ENCODE measurements around the gene GAL. TPM values are rescaled to one million over a fixed set of nuclear protein-coding genes. Genes with fewer than 3 reads are reported as not detected.

Gene GAL
- total and polyA plus RNA-seq, 2 of the 13 experiments (the other 11 are each of a cell fraction or from before 2014, with no cell fraction given): not detected

GRCh38 chr11:68666849-68667248 lies 17.5 kb upstream of the GAL start:
- no peak for ATAC-seq

More at GRCh38 chr11:68666849-68667248, 17.5 kb upstream of the GAL start:
- FAIRE-seq: no peak
- Histone ChIP-seq H3K79me2 (ENCODE audit: insufficient read depth, low read length) (no peaks in the 10 kb centered on the region), H3K27ac (ENCODE audit: extremely low read length, insufficient read depth, low read length) (no peak overlapping the region), H2AFZ (ENCODE audit: low read length) (no peak overlapping the region), H3K36me3 (replicated peaks in 1 of 2; ENCODE audit: control insufficient read depth in 1 of 2, insufficient read depth in 2 of 2, low read length in 2 of 2) (no peaks in the 10 kb centered on the region), H3K27me3 (ENCODE audit: control insufficient read depth in 1 of 2, insufficient read depth in 2 of 2, low read length in 2 of 2) (peaks cover 5 to 31% of the 10 kb centered on the region in 2 experiments; a peak in 3 of 5 replicates), H4K20me1 (ENCODE audit: insufficient read depth, low read length) (no peaks in the 10 kb centered on the region), H3K4me3 (replicated peaks in 1 of 3; ENCODE audit: insufficient read depth in 1 of 3, low read depth in 2 of 3, low read length in 3 of 3) (no peak overlapping the region), H3K4me2 (ENCODE audit: low read depth, low read length) (no peak overlapping the region), H3K9me3 (ENCODE audit: low read length) (no peaks in the 10 kb centered on the region), H3K4me1 (ENCODE audit: insufficient read depth, low read length) (no peaks in the 10 kb centered on the region), H3K9ac (ENCODE audit: insufficient read depth, low read depth, low read length) (no peak overlapping the region)
- CTCF ChIA-PET (ENCODE audit: low intra/inter-chr PET ratio, low total read pairs): no interaction called here
- intact Hi-C loops (cut with micrococcal nuclease; ENCODE audit: unreplicated experiment) (no loop called here), in situ Hi-C loops (cut with HindIII; ENCODE audit: extremely low pct_ligation_motif_present, low pct_unique_long_range_greater_than_20kb) (no loop called here)
- no TSS peak for BruUV-seq (replicated peaks)
- POLR2A ChIA-PET: no interaction called here
- DNase-seq (ENCODE audit: low spot score): no peak
- TF ChIP-seq IRF9 (CRISPR knock-in tag; IDR thresholded peaks at IDR 0.05; ENCODE audit: borderline replicate concordance) (no peak), GLI4 (CRISPR knock-in tag; IDR thresholded peaks at IDR 0.05; ENCODE audit: borderline replicate concordance) (no peak), ZNF720 (CRISPR knock-in tag; IDR thresholded peaks at IDR 0.05) (no peak), PPARG (CRISPR knock-in tag; conservative IDR thresholded peaks at IDR 0.05) (no peak), ZNF205 (CRISPR knock-in tag; IDR thresholded peaks at IDR 0.05) (no peak), CENPT (CRISPR knock-in tag; IDR thresholded peaks at IDR 0.05; ENCODE audit: low read depth) (no peak), ZNF503 (CRISPR knock-in tag; IDR thresholded peaks at IDR 0.05) (no peak), ATF7-NPFF (CRISPR knock-in tag; IDR thresholded peaks at IDR 0.05; ENCODE audit: low read depth) (no peak), HNRNPL (IDR thresholded peaks at IDR 0.05; ENCODE audit: low read depth, low read length) (no peak), TBP (CRISPR knock-in tag; IDR thresholded peaks at IDR 0.05) (no peak), ZNF816 (CRISPR knock-in tag; IDR thresholded peaks at IDR 0.05; ENCODE audit: borderline replicate concordance) (no peak), TBX3 (IDR thresholded peaks at IDR 0.05; ENCODE audit: borderline replicate concordance) (no peak), ZNF543 (CRISPR knock-in tag; IDR thresholded peaks at IDR 0.05) (no peak), SATB2 (CRISPR knock-in tag; IDR thresholded peaks at IDR 0.05) (no peak)
- TF ChIP-seq, protein P1, sequence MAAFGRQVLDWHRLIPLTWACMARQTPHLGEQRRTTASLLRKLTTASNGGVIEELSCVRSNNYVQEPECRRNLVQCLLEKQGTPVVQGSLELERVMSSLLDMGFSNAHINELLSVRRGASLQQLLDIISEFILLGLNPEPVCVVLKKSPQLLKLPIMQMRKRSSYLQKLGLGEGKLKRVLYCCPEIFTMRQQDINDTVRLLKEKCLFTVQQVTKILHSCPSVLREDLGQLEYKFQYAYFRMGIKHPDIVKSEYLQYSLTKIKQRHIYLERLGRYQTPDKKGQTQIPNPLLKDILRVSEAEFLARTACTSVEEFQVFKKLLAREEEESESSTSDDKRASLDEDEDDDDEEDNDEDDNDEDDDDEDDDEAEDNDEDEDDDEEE (CRISPR knock-in tag; IDR thresholded peaks at IDR 0.05): no peak
- TF ChIP-seq, protein P2, sequence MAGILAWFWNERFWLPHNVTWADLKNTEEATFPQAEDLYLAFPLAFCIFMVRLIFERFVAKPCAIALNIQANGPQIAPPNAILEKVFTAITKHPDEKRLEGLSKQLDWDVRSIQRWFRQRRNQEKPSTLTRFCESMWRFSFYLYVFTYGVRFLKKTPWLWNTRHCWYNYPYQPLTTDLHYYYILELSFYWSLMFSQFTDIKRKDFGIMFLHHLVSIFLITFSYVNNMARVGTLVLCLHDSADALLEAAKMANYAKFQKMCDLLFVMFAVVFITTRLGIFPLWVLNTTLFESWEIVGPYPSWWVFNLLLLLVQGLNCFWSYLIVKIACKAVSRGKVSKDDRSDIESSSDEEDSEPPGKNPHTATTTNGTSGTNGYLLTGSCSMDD (CRISPR knock-in tag; IDR thresholded peaks at IDR 0.05): no peak
- WGBS (ENCODE audit: low lambda C conversion rate): 34% methylated on average over 15 of the region's 15 CpGs
